Neuron (in vitro differentiated cells): Measurements from ENCODE around the gene KCNH1.
A peak's percentile ranks its signal among the peaks of the same experiment; 100 is the strongest.

Experiments used
- H2AFZ ChIP-seq: one replicate; pipeline ENCODE4 v1.6.1; 2013; ENCODE audit warnings: low read depth, mild to moderate bottlenecking, inconsistent platforms, low read length, moderate library complexity
- H3K27me3 ChIP-seq: one replicate; pipeline ENCODE4 v1.6.1; 2013; ENCODE audit warnings: low read length; ENCODE audit not compliant: insufficient read depth
- H3K36me3 ChIP-seq: one replicate; pipeline ENCODE4 v1.6.1; 2013; ENCODE audit warnings: low read length; ENCODE audit not compliant: insufficient read depth
- H3K4me1 ChIP-seq: one replicate; pipeline ENCODE4 v1.6.1; 2013; ENCODE audit warnings: low read length; ENCODE audit not compliant: insufficient read depth
- H3K4me3 ChIP-seq: 2 replicates; pipeline ENCODE4 v1.5.1; 2013; ENCODE audit warnings: mild to moderate bottlenecking, low read length, moderate library complexity
- H3K9me3 ChIP-seq: one replicate; pipeline ENCODE4 v1.6.1; 2013; ENCODE audit warnings: low read length

The KCNH1 gene

DNA sequence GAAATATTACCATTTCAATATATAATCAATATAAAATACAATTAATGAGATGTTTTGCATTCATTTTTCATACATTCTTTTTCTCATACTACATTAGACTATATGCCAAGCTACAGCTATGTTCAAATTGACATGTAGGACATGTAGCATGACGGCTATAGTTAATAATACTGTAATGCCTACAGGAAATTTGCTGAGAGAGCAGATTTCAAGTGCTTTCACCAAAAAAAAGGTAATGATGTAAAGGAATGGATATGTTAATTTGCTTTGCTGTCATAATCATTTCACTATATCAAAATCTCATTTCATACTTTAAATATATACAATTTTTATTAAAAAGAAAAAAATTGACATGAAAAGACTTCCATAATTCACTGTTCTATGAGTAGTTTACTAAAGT lies 215.1 kb downstream of the KCNH1 start:
- H3K4me1 ChIP-seq, result no peaks in the 10 kb centered on the region
- H3K36me3 ChIP-seq, result no peaks in the 10 kb centered on the region
- no peak overlapping the region for H3K4me3 ChIP-seq
- H2AFZ ChIP-seq, result no peak overlapping the region
- no peaks in the 10 kb centered on the region for H3K9me3 ChIP-seq
- H3K27me3 ChIP-seq, result no peaks in the 10 kb centered on the region

DNA sequence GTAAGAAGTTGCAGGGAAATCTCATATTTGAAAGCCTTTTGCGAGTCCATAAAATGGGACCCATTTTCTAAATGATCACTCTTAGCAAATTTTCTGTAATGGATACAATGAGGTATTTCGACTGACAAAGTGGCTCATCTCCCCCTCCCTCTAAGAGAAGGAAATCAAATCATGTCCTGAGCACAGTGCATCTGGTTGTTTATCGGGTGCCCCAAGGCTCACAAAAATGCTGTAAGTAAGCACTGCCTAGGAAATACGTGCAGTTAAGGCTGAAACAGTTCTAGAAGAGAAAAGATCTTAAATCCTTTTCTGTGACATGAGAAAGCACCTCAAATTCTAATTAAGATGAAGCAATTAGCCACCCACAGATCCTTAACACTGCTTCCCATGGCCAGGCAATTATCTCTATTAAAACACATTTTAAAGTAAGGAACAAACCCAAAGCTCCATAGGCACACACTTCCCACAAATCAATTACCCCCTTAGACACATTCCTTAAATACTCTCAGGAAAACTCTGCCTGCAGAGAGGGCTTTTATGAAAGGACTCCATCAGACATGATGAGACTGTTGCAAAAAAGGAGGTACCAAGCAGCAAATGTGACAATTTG lies 216.3 kb downstream of the KCNH1 start:
- Histone ChIP-seq H3K9me3 (no peaks in the 10 kb centered on the region), H3K36me3 (no peaks in the 10 kb centered on the region), H3K4me1 (no peaks in the 10 kb centered on the region), H2AFZ (no peak overlapping the region), H3K4me3 (no peak overlapping the region), H3K27me3 (no peaks in the 10 kb centered on the region)

DNA sequence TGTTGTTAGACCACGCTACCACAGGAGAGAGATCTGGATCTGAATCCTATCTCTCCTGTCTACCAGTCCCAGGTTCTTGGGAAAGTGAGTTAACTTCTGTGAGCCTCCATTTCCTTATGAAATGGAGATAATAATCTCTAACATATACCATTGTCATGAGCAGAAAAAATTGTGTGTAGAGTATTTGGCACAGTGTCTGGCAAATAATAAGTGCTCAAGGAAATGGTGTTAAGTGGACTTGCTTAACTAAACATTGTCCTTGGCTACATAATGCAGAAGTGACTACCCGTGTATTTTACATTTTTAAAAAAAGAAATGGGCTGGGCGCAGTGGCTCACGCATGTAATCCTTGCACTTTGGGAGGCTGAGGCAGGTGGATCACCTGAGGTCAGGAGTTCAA lies 217.4 kb downstream of the KCNH1 start:
- H2AFZ ChIP-seq, result no peak overlapping the region
- no peaks in the 10 kb centered on the region for H3K27me3 ChIP-seq
- no peak overlapping the region for H3K4me3 ChIP-seq
- no peaks in the 10 kb centered on the region for H3K4me1 ChIP-seq
- no peaks in the 10 kb centered on the region for H3K9me3 ChIP-seq
- H3K36me3 ChIP-seq, result no peaks in the 10 kb centered on the region

DNA sequence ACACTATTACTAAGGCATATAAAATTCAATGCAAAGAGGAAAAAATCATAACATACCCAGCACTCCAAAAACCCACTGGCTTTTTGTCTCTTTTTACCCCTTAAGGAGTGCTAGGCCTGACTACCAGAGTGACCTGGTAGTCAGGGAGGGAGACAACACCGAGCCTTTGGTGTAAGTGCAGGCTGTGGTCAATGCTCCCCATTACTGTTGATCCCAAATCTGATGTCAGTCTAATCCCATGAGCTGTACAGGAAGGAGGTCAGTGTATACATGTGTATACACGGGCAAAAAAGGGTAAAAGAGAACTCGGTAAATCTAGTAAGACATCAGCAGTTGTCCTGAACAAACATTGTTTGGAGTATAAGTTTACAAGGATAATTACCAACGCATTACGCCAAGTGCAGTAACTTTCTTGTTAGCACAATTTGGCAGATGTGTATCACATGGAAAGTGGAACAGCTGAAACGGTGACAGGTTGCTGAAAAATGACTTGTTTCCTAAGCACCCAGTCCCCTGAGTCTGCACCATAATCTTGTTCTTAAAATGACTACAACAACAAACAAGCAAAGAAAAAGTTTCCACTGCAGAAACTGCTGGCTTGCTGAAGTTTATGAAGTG lies 217.9 kb downstream of the KCNH1 start:
- H3K4me3 ChIP-seq, result no peak overlapping the region
- no peaks in the 10 kb centered on the region for H3K4me1 ChIP-seq
- H3K36me3 ChIP-seq, result no peaks in the 10 kb centered on the region
- no peaks in the 10 kb centered on the region for H3K9me3 ChIP-seq
- no peak overlapping the region for H2AFZ ChIP-seq
- no peaks in the 10 kb centered on the region for H3K27me3 ChIP-seq

DNA sequence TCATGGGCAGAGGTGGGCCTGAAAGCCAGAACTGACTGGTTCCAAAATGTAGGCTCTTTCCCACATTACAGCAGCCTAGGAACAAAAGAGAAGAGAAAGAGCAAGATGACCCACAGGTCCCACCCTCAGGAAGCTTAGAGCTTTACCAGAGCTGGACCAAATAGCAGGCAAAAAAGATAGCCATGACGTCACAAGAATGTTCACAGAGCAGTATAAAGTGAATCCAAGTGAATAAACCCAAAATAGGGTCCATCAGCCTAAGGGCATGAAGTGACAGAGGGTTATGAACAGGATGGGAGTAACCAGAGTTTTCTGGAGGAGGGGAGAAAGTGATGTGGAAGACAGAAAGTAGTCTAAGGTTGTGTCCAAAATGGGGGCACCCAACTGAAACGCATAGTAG lies 221.2 kb downstream of the KCNH1 start:
- Histone ChIP-seq H3K27me3 (no peaks in the 10 kb centered on the region), H2AFZ (no peak overlapping the region), H3K4me3 (no peak overlapping the region), H3K36me3 (no peaks in the 10 kb centered on the region), H3K4me1 (no peaks in the 10 kb centered on the region), H3K9me3 (no peaks in the 10 kb centered on the region)

DNA sequence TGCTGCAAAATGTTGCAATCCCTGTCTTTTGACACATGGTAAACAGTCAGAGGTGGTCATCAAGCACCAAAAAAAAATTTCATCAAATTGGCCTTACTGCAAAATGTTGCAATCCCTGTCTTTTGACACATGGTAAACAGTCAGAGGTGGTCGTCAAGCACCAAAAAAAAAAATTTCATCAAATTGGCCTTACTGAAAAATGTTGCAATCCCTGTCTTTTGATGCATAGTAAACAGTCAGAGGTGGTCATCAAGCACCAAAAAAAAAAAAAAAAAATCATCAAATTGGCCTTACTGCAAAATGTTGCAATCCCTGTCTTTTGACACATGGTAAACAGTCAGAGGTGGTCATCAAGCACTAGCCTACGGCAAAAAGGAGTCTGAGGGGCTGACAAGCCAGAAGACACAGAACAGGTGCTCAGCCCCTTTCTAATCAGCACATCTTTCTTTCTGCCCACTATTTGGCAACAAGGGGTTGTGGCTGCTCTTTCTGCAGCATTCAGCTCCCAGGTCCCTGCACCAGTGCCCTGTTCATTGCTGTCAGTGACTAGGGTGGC lies 223.8 kb downstream of the KCNH1 start:
- H3K36me3 ChIP-seq, result no peaks in the 10 kb centered on the region
- H3K27me3 ChIP-seq, result no peaks in the 10 kb centered on the region
- H3K4me1 ChIP-seq, result peaks cover 11% of the 10 kb centered on the region
- H3K9me3 ChIP-seq, result no peaks in the 10 kb centered on the region
- no peak overlapping the region for H2AFZ ChIP-seq
- H3K4me3 ChIP-seq, result no peak overlapping the region

DNA sequence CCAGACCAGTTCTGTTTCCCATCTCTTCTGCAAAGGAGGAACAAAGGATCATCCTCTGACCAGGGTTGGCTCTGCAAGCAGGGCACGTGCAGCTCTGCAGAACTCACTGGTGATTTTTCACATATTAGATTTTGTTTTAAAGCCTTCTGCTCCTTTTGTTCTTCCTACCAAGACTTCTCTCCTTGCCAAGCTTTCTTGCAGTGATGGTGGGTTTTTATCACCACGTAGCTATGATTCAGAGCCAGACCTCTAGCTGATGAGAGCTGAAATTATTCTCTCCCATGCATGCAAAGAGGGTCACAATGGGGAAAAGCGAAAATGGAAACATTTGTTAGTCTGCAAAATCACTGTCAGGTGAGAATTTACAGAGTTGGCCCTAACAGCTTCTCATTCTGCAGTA lies 225.2 kb downstream of the KCNH1 start:
- no peaks in the 10 kb centered on the region for H3K9me3 ChIP-seq
- no peaks in the 10 kb centered on the region for H3K36me3 ChIP-seq
- no peaks in the 10 kb centered on the region for H3K27me3 ChIP-seq
- peak overlapping the region; percentile 0 for H2AFZ ChIP-seq
- H3K4me3 ChIP-seq, result no peak overlapping the region
- peaks cover 11% of the 10 kb centered on the region for H3K4me1 ChIP-seq

DNA sequence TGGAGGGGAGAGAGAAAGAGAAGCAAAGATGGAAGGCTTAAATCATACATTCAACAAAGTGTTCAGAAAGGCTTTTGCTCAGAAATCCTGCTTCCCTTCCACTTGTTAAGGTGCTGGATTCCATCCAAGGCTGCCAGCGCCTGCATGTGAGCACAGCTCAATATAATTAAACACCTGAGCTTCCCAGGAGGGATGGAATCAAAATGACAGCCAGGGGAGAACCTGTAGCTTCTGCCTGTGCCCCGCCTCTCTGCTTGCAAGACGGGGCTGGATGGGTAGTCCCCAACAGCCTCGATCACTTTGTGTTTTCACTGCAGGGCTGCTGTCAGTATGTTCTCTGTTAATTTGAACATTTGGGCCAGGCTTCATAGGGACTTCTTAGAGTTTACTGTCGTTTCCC lies 225.7 kb downstream of the KCNH1 start:
- Histone ChIP-seq H3K9me3 (no peaks in the 10 kb centered on the region), H3K36me3 (no peaks in the 10 kb centered on the region), H3K4me3 (no peak overlapping the region), H3K27me3 (no peaks in the 10 kb centered on the region), H3K4me1 (peaks cover 11% of the 10 kb centered on the region), H2AFZ (no peak overlapping the region)

DNA sequence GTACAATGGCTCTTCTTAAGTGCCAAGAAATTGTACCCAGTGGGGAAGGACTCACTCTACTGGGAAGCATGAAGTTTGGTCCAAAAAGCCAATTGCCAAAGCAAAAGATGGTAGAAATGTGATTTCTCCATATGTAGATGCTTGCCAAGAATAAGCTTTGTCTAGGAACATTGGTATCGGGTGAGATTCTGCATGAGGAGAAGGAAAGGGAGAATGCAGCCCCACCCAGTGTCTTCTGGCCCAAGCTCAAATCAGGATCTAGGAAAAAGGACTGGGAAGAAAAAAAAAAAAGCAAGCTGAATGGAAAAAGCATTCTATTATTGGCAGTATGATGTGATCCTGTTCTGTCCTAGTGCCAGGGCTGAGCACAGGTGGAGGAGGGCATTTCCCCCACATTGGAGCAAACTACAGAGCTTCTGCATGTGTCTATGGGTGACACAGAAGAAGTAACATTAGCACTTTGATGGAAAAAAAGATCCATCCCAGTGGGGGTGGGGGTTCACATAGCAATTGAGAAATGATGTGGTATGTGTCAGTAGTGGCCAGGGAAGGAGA lies 226.6 kb downstream of the KCNH1 start:
- Histone ChIP-seq H2AFZ (no peak overlapping the region), H3K9me3 (no peaks in the 10 kb centered on the region), H3K36me3 (no peaks in the 10 kb centered on the region), H3K27me3 (no peaks in the 10 kb centered on the region), H3K4me3 (no peak overlapping the region), H3K4me1 (peaks cover 11% of the 10 kb centered on the region)

DNA sequence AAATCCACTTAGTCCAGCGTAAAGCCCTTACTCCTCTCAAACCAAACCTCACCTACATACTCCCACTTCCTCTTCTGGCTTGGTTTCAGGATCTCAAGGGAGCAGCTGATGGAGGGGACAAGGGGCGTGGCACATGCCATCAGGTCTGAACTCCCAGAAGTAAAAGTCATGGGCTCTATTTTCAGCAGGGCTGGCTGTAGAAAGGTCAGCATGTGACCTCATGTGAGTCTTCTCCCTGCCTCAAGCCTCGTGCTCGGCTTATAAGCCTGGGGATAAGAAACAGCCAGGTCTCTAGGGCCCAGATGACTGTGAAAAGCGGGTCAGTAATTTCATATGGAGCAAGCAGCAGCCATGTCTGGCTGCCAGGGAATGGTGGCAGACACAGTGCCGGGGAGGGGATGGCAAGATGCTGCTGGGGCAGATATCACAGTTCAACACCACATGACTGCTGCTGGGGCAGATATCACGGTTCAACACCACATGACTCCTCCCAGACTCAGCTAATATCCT lies 227.9 kb downstream of the KCNH1 start:
- Histone ChIP-seq H2AFZ (no peak overlapping the region), H3K27me3 (no peaks in the 10 kb centered on the region), H3K4me1 (peaks cover 11% of the 10 kb centered on the region), H3K4me3 (no peak overlapping the region), H3K9me3 (no peaks in the 10 kb centered on the region), H3K36me3 (no peaks in the 10 kb centered on the region)

DNA sequence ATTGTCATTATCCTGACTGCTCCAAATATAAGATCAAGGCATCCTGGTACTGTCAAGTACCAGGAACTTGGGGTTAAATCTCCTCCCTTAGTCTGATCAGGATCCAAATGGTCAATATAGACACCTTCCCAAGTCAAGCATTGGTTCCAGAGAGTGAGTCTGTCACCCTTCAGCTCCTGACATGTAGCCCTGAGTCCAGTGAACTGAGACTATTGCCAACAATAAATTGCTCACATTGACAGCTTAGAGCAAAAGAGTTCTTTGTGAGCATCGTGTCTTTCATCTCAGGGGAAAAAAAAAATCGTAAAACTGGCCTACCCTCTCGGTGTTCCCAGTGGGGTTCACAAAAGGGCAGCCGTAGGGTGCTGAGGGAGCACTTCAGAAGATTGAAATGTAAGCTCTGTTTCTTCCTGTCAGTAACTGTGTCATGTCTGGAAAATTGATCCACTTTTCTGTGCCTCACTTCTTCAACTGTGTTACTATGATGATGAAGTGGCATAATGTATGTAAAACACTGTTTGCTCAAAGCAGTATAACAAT lies 228.5 kb downstream of the KCNH1 start:
- H3K4me3 ChIP-seq, result no peak overlapping the region
- no peaks in the 10 kb centered on the region for H3K9me3 ChIP-seq
- H3K27me3 ChIP-seq, result no peaks in the 10 kb centered on the region
- no peak overlapping the region for H2AFZ ChIP-seq
- H3K4me1 ChIP-seq, result peaks cover 11% of the 10 kb centered on the region
- no peaks in the 10 kb centered on the region for H3K36me3 ChIP-seq

DNA sequence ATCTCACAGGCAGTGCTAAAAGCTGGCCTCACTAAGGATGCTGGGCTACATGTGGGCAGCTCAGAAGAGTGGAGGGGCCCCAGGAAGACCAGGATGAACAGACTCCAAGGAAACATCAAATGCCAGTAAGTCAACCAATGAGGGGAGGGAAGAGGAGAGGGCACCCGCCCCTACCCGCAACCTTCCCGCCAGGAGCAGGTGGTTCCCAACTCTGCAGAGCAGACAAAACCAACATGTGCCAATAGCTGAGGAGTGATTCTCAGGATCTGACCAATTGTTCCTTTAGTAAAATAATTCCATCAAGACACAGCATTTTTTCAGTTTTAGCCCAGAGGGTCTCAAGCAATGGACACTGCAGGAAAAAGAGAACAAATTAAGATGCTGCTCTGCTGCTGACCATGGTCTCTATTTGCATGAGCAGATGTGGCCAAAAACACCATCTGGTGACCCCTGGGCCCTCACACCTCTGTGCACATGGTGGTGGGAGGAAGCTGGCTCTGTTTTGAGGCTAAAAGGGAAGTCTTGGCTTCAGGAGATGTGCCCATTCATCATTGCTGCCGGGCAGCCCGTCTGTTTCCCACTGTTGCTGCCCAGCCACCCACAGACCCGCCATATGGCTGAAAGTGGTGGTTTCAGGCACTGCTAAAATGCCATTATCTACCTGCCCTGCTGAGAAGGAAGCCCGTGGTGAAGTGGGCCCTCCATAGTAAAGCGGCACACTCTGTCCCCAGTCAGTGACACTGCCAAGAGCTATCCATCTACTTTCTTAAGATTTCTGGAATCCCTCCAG lies 231.8 kb downstream of the KCNH1 start:
- no peaks in the 10 kb centered on the region for H3K27me3 ChIP-seq
- no peak overlapping the region for H2AFZ ChIP-seq
- H3K4me1 ChIP-seq, result peaks cover 11% of the 10 kb centered on the region
- H3K9me3 ChIP-seq, result peaks cover 3% of the 10 kb centered on the region
- H3K36me3 ChIP-seq, result no peaks in the 10 kb centered on the region
- no peak overlapping the region for H3K4me3 ChIP-seq

DNA sequence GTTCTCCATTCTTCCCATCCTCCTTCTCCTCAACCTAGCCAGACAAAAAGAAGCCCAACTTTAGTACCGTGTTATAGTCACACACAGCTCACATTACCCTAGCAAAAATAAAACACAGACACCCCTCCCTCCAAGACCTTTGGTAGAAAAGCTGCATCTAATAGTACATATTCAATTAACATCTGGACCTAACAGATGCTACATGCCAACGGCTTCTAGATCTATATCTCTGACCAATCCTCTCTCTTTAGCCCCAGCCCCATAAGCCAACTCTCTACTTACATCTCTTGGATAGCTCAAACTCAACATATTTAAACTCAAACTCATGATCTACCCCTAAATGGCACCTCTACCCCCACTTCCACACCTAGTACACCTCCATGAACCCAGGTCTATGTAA lies 233.1 kb downstream of the KCNH1 start:
- Histone ChIP-seq H3K9me3 (peaks cover 3% of the 10 kb centered on the region), H3K36me3 (no peaks in the 10 kb centered on the region), H2AFZ (no peak overlapping the region), H3K4me3 (no peak overlapping the region), H3K4me1 (peaks cover 8% of the 10 kb centered on the region), H3K27me3 (no peaks in the 10 kb centered on the region)
